Stimulated activated CD4-positive, alpha-beta T cell treated with anti-CD3 and anti-CD28 coated beads, TNF-alpha, amount 100 ng/mL, for 4 hours (primary cell): ENCODE measurements around the gene ZSCAN5C.
"Not testable (repeated sequence)": the region's sequence is repeated elsewhere in the genome, so short reads cannot be mapped to it uniquely, and the experiment has no call there.

ENCODE experiments used
- DNase-seq, 3 experiments: peaks; one replicate each; pipeline ENCODE4 v3.0.0-alpha.2; 2020; ENCODE audit warnings: low read depth in 3 of 3

The ZSCAN5C gene

GRCh38 chr19:56201973-56202372 lies at the start of gene ZSCAN5C:
TSS of gene ZSCAN5C (plus strand) at chr19:56202273. CDS start at chr19:56205914, 3,641 bp downstream.
- DNase-seq: no peak

GRCh38 chr19:56152644-56153043 lies 49.4 kb upstream of the ZSCAN5C start:
- no peak for DNase-seq

- DNase-seq: no peak
Measured at GRCh38 chr19:56153507-56153906, 48.6 kb upstream of the ZSCAN5C start.

- no peak for DNase-seq
Measured at GRCh38 chr19:56155124-56155687, 46.9 kb upstream of the ZSCAN5C start.

GRCh38 chr19:56156768-56157167 lies 45.3 kb upstream of the ZSCAN5C start:
- no peak for DNase-seq

- DNase-seq: no peak
Measured at GRCh38 chr19:56158170-56158757, 43.8 kb upstream of the ZSCAN5C start.

- DNase-seq: no peak
Measured at GRCh38 chr19:56159009-56159559, 43.0 kb upstream of the ZSCAN5C start.

- DNase-seq: no peak
Measured at GRCh38 chr19:56159622-56160271, 42.3 kb upstream of the ZSCAN5C start.

- DNase-seq: no peak
Measured at GRCh38 chr19:56161534-56161933, 40.5 kb upstream of the ZSCAN5C start.

GRCh38 chr19:56162258-56162657 lies 39.8 kb upstream of the ZSCAN5C start:
- no peak for DNase-seq

- DNase-seq: no peak
Measured at GRCh38 chr19:56163097-56163496, 39.0 kb upstream of the ZSCAN5C start.

GRCh38 chr19:56167064-56167578 lies 35.0 kb upstream of the ZSCAN5C start:
- DNase-seq: no peak

- no peak for DNase-seq
Measured at GRCh38 chr19:56170261-56170660, 31.8 kb upstream of the ZSCAN5C start.

- DNase-seq: no peak
Measured at GRCh38 chr19:56174086-56174485, 28.0 kb upstream of the ZSCAN5C start.

GRCh38 chr19:56174550-56174949 lies 27.5 kb upstream of the ZSCAN5C start:
- no peak for DNase-seq

- DNase-seq: not testable (repeated sequence)
Measured at GRCh38 chr19:56175861-56176307, 26.2 kb upstream of the ZSCAN5C start, which contains the start of gene GALP. TSS of gene GALP (plus strand) at chr19:56176008. CDS start at chr19:56177109, 1,101 bp downstream.

- DNase-seq: not testable (repeated sequence)
Measured at GRCh38 chr19:56176310-56176709, 25.8 kb upstream of the ZSCAN5C start.

GRCh38 chr19:56176881-56177280 lies 25.2 kb upstream of the ZSCAN5C start:
- DNase-seq: no peak

- DNase-seq: no peak
Measured at GRCh38 chr19:56177564-56178243, 24.4 kb upstream of the ZSCAN5C start.

GRCh38 chr19:56189785-56190184 lies 12.3 kb upstream of the ZSCAN5C start:
- no peak for DNase-seq

GRCh38 chr19:56191115-56191514 lies 11.0 kb upstream of the ZSCAN5C start:
- no peak for DNase-seq

GRCh38 chr19:56191711-56192110 lies 10.4 kb upstream of the ZSCAN5C start:
- DNase-seq: no peak
